PFSK-1 (cell line): ENCODE data around the gene SLC39A5.

Experiments used
- POLR2AphosphoS5 ChIP-seq: IDR thresholded peaks from 2 replicates; pipeline ENCODE4 v1.6.1; 2012; ENCODE audit warnings: low read depth, mild to moderate bottlenecking, control low read depth, low read length, moderate library complexity
- REST ChIP-seq, 2 experiments: IDR thresholded peaks; 2 replicates each; pipeline versions ENCODE4 v1.6.1 to v1.8.0; 2011 to 2012; ENCODE audit warnings: low read depth in 2 of 2, low read length in 2 of 2, control low read depth in 1 of 2, inconsistent platforms in 1 of 2, mild to moderate bottlenecking in 1 of 2, moderate library complexity in 1 of 2; ENCODE audit not compliant: insufficient read depth in 1 of 2
- SIN3A ChIP-seq: IDR thresholded peaks from 2 replicates; pipeline ENCODE4 v1.6.1; 2012; ENCODE audit warnings: mild to moderate bottlenecking, low read length, moderate library complexity, borderline replicate concordance; ENCODE audit not compliant: insufficient read depth
- TAF1 ChIP-seq: IDR thresholded peaks from 2 replicates; pipeline ENCODE4 v1.6.1; 2012; ENCODE audit warnings: low read length, control low read depth, borderline replicate concordance; ENCODE audit not compliant: insufficient read depth

GRCh38 chr12:56282030-56282429 lies 52.2 kb downstream of the SLC39A5 start:
- TF ChIP-seq REST (IDR thresholded peaks at IDR 0.05; ENCODE audit: insufficient read depth in 1 of 2, low read depth in 2 of 2, low read length in 2 of 2) (no peak), POLR2AphosphoS5 (no peak), SIN3A (no peak), TAF1 (no peak)
